DOHH2 (cell line): Measurements from ENCODE around the gene EZR.

ENCODE experiments used
- H3F3A ChIP-seq: fragments of 200-600 bp; sonication (generic), shearing (Covaris generic); 2 replicates; pipeline ENCODE4 v1.6.0; 2016; ENCODE audit warnings: antibody characterized with exemption, mild to moderate bottlenecking; ENCODE audit not compliant: control insufficient read depth, insufficient read depth
- H3K27ac ChIP-seq: fragments of 200-600 bp; sonication (generic); 2 replicates; pipeline ENCODE4 v1.5.1; 2014; ENCODE audit warnings: low read depth, mild to moderate bottlenecking, low read length, moderate library complexity
- H3K27me3 ChIP-seq: fragments of 200-600 bp; sonication (generic); 2 replicates; pipeline ENCODE4 v1.6.1; 2014; ENCODE audit warnings: mild to moderate bottlenecking, low read length, mixed read lengths; ENCODE audit not compliant: control insufficient read depth
- H3K36me3 ChIP-seq: fragments of 200-600 bp; sonication (generic); 2 replicates; pipeline ENCODE4 v1.6.1; 2014; ENCODE audit warnings: mild to moderate bottlenecking, low read length, moderate library complexity, mixed read lengths; ENCODE audit not compliant: control insufficient read depth
- H3K4me1 ChIP-seq: fragments of 200-600 bp; sonication (generic); 2 replicates; pipeline ENCODE4 v1.6.1; 2014; ENCODE audit warnings: mild to moderate bottlenecking, low read length, mixed read lengths; ENCODE audit not compliant: control insufficient read depth
- H3K4me2 ChIP-seq: fragments of 200-600 bp; sonication (generic); 2 replicates; pipeline ENCODE4 v1.6.0; 2014; ENCODE audit warnings: mild to moderate bottlenecking, low read length, moderate library complexity
- H3K4me3 ChIP-seq: fragments of 200-600 bp; sonication (generic); 2 replicates; pipeline ENCODE4 v1.5.1; 2014; ENCODE audit warnings: mild to moderate bottlenecking, low read length, mixed read lengths
- H3K79me2 ChIP-seq: fragments of 200-600 bp; sonication (generic); 2 replicates; pipeline ENCODE4 v1.6.1; 2014; ENCODE audit warnings: mild to moderate bottlenecking, low read length, mixed read lengths; ENCODE audit not compliant: control insufficient read depth
- H3K9me2 ChIP-seq: fragments of 200-600 bp; sonication (generic); replicated peaks from 2 replicates; pipeline ENCODE4 v1.6.1; 2014; ENCODE audit warnings: mild to moderate bottlenecking, low read length, mixed read lengths; ENCODE audit not compliant: control insufficient read depth
- H3K9me3 ChIP-seq: fragments of 200-600 bp; sonication (generic); 2 replicates; pipeline ENCODE4 v1.6.1; 2014; ENCODE audit warnings: antibody characterized with exemption, low read length, mixed read lengths; ENCODE audit not compliant: control insufficient read depth, insufficient read depth
- H4K20me1 ChIP-seq: fragments of 200-600 bp; sonication (generic); 2 replicates; pipeline ENCODE4 v1.6.0; 2014; ENCODE audit warnings: low read depth, mild to moderate bottlenecking, antibody characterized with exemption, low read length, moderate library complexity; ENCODE audit not compliant: control insufficient read depth, insufficient read depth
- EZH2phosphoT487 ChIP-seq: fragments of 200-600 bp; sonication (generic); IDR thresholded peaks from 2 replicates; pipeline ENCODE4 v1.6.1; 2017; ENCODE audit warnings: borderline replicate concordance, mild to moderate bottlenecking, antibody characterized with exemption, low read length, moderate library complexity, mixed read lengths
- TF ChIP-seq, protein P1 (sequence below): fragments of 200-600 bp; sonication (generic); IDR thresholded peaks from one replicate; pipeline ENCODE4 v1.5.1; 2014; ENCODE audit warnings: antibody characterized with exemption, mild to moderate bottlenecking, low read depth, low read length; ENCODE audit not compliant: poor library complexity, severe bottlenecking

The EZR gene

DNA sequence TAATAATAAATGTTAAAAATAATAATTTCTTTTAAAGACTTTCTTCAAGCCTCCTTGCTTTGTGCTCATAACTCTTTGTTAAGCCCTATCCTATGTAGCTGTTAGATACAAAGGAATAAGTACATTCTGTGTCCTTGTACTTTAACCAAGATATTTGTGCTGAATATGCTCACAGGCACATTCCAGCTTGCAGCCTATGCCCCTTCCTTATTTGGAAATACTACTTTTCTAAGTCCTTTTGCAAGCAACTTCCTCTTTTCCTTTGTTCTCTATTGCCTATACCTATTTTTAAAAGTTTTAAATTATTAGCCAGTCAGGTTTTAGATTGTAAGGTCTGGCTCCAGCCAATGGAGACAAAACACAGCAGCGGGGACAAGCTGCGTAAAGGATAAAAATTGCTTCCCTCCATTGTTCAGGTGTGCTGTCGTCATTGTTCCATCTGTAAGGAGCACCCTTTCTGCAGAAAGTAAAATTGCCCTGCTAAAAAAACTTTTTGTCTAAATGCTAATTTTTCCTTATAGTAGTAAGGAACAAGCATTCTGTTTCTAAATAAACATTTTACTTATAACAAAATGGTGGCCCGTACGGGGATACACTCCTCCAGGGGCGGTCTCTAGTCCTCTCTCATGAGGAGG, 89.1 kb downstream of the EZR start:
- TF ChIP-seq, protein P1, sequence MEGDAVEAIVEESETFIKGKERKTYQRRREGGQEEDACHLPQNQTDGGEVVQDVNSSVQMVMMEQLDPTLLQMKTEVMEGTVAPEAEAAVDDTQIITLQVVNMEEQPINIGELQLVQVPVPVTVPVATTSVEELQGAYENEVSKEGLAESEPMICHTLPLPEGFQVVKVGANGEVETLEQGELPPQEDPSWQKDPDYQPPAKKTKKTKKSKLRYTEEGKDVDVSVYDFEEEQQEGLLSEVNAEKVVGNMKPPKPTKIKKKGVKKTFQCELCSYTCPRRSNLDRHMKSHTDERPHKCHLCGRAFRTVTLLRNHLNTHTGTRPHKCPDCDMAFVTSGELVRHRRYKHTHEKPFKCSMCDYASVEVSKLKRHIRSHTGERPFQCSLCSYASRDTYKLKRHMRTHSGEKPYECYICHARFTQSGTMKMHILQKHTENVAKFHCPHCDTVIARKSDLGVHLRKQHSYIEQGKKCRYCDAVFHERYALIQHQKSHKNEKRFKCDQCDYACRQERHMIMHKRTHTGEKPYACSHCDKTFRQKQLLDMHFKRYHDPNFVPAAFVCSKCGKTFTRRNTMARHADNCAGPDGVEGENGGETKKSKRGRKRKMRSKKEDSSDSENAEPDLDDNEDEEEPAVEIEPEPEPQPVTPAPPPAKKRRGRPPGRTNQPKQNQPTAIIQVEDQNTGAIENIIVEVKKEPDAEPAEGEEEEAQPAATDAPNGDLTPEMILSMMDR, result no peak
- TF ChIP-seq EZH2phosphoT487, result no peak
- no peaks in the 10 kb centered on the region for H3K9me2 ChIP-seq
- H3K9me3 ChIP-seq, result peaks cover 9% of the 10 kb centered on the region; the same call in 1 of the 2 replicates
- H3F3A ChIP-seq, result no peaks in the 10 kb centered on the region
- no peak overlapping the region for H3K4me3 ChIP-seq
- H3K27me3 ChIP-seq, result no peaks in the 10 kb centered on the region
- H3K27ac ChIP-seq, result no peak overlapping the region
- H3K79me2 ChIP-seq, result no peaks in the 10 kb centered on the region
- no peaks in the 10 kb centered on the region for H4K20me1 ChIP-seq
- H3K36me3 ChIP-seq, result no peaks in the 10 kb centered on the region
- H3K4me2 ChIP-seq, result no peak overlapping the region
- peaks cover 3% of the 10 kb centered on the region; the same call in 1 of the 2 replicates for H3K4me1 ChIP-seq

DNA sequence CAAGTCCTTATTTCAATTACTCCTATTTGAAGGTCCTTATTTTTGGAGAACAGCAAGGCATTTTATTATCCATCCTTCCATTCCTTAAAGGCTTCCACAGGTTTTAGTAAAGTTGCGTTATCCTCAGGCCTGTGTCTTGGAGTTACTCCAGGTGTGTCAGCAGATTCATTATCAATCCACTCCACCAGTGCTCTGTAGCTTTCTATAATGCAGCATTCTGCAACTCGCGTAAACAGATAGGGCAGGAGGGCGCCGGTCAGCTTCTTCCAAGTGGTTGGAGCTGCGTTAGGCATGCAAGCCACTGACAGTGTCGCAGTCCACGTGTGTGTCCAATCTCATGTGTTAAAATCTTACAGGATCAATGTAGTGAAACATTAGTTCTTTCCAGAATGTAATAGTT, 93.5 kb downstream of the EZR start:
- no peaks in the 10 kb centered on the region for H3K36me3 ChIP-seq
- peaks cover 3% of the 10 kb centered on the region for H3K4me1 ChIP-seq
- no peak overlapping the region for H3K4me2 ChIP-seq
- no peaks in the 10 kb centered on the region for H4K20me1 ChIP-seq
- no peaks in the 10 kb centered on the region for H3F3A ChIP-seq
- no peak overlapping the region for H3K4me3 ChIP-seq
- H3K9me2 ChIP-seq, result no peaks in the 10 kb centered on the region
- no peaks in the 10 kb centered on the region for H3K79me2 ChIP-seq
- no peak overlapping the region for H3K27ac ChIP-seq
- peaks cover 2% of the 10 kb centered on the region; the same call in 1 of the 2 replicates for H3K27me3 ChIP-seq
- H3K9me3 ChIP-seq, result peaks cover 3% of the 10 kb centered on the region; the same call in 1 of the 2 replicates
- no peak for TF ChIP-seq EZH2phosphoT487
- TF ChIP-seq, protein P1, result no peak

DNA sequence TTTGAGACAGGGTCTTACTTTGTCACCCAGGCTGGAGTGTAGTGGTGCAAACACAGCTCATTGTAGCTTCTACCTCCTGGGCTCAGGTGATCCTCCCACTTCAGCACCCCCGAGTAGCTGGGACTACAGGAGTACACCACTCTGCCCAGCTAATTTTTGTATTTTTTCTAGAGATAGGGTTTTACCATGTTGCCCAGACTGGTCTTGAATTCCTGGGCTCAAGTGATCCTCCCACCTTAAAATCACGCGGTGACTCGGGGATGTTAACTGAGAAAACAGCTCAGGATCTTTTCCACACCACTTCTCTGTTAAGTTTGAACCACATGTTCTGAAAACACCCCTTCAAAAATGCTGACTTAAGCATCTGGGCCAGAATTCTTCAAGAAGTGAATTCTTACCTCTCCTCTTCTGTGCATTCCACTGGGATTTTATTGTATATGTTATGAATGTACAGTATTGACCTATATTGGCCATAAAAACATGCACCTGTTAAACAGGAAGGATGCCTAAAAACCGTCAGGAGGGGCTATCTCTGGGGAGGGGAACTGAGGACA, 96.9 kb downstream of the EZR start:
- TF ChIP-seq, protein P1, result no peak
- no peak for TF ChIP-seq EZH2phosphoT487
- no peaks in the 10 kb centered on the region for H3K36me3 ChIP-seq
- H4K20me1 ChIP-seq, result no peaks in the 10 kb centered on the region
- no peak overlapping the region for H3K27ac ChIP-seq
- H3K4me1 ChIP-seq, result peaks cover 12% of the 10 kb centered on the region
- H3K27me3 ChIP-seq, result peaks cover 3% of the 10 kb centered on the region; the same call in 1 of the 2 replicates
- no peak overlapping the region for H3K4me2 ChIP-seq
- H3F3A ChIP-seq, result peaks cover 3% of the 10 kb centered on the region
- H3K79me2 ChIP-seq, result no peaks in the 10 kb centered on the region
- no peaks in the 10 kb centered on the region for H3K9me2 ChIP-seq
- H3K9me3 ChIP-seq, result no peaks in the 10 kb centered on the region
- no peak overlapping the region for H3K4me3 ChIP-seq
